ENCODE data around the gene MRPL38.

- TF ChIP-seq CTCF (conservative IDR thresholded peaks at IDR 0.05; ENCODE audit: low read depth, low read length): no peak
- no peak for TF ChIP-seq EZH2 (IDR thresholded peaks at IDR 0.05; ENCODE audit: low read length, unreplicated experiment)
These were observed 6.6 kb downstream of the MRPL38 start for GRCh38 chr17:75898065-75898464.
